ENCODE data around the gene BMP7.

BMP7 gene

GRCh38 chr20:57310821-57311514 is 44.5 kb upstream of the BMP7 start:
- no peak for TF ChIP-seq CTCF (IDR thresholded peaks at IDR 0.05; ENCODE audit: insufficient read depth, low read depth, low read length, missing control alignments)
- no peak overlapping the region for H3K4me3 ChIP-seq (ENCODE audit: low read depth, low read length)
- no peak for DNase-seq (ENCODE audit: low read depth)

- DNase-seq (ENCODE audit: low read depth): no peak
- no peak for TF ChIP-seq CTCF (IDR thresholded peaks at IDR 0.05; ENCODE audit: insufficient read depth, low read depth, low read length, missing control alignments)
Observed at GRCh38 chr20:57309544-57310115, 43.2 kb upstream of the BMP7 start.

GRCh38 chr20:57308451-57309271 is 42.2 kb upstream of the BMP7 start:
- TF ChIP-seq CTCF (IDR thresholded peaks at IDR 0.05; ENCODE audit: insufficient read depth, low read depth, low read length, missing control alignments): no peak
- no peak for DNase-seq (ENCODE audit: low read depth)
- no peak overlapping the region for H3K4me3 ChIP-seq (ENCODE audit: low read depth, low read length)

More at GRCh38 chr20:57309544-57310115, 43.2 kb upstream of the BMP7 start:
- H3K4me3 ChIP-seq (ENCODE audit: low read depth, low read length): no peak overlapping the region

- H3K4me3 ChIP-seq (ENCODE audit: low read depth, low read length): no peak overlapping the region
- DNase-seq (ENCODE audit: low read depth): no peak
- TF ChIP-seq CTCF (IDR thresholded peaks at IDR 0.05; ENCODE audit: insufficient read depth, low read depth, low read length, missing control alignments): no peak
Observed at GRCh38 chr20:57306747-57307146, 40.3 kb upstream of the BMP7 start.

GRCh38 chr20:57301026-57301425 is 34.6 kb upstream of the BMP7 start:
- H3K4me3 ChIP-seq (ENCODE audit: low read depth, low read length): no peak overlapping the region
- no peak for TF ChIP-seq CTCF (IDR thresholded peaks at IDR 0.05; ENCODE audit: insufficient read depth, low read depth, low read length, missing control alignments)
- no peak for DNase-seq (ENCODE audit: low read depth)

- no peak for TF ChIP-seq CTCF (IDR thresholded peaks at IDR 0.05; ENCODE audit: insufficient read depth, low read depth, low read length, missing control alignments)
- no peak for DNase-seq (ENCODE audit: low read depth)
- H3K4me3 ChIP-seq (ENCODE audit: low read depth, low read length): no peak overlapping the region
Observed at GRCh38 chr20:57298457-57298856, 32.0 kb upstream of the BMP7 start.

Data from GM12865 (cell line).